RKO (cell line): ENCODE data around the gene GDPD4.

ENCODE experiments used
- DNase-seq: peaks from one replicate; pipeline ENCODE4 v3.0.0-alpha.2; 2016; ENCODE audit warnings: low spot score

Gene GDPD4

GRCh38 chr11:77175021-77175842 lies 126.3 kb downstream of the GDPD4 start:
- DNase-seq: no peak

DNA sequence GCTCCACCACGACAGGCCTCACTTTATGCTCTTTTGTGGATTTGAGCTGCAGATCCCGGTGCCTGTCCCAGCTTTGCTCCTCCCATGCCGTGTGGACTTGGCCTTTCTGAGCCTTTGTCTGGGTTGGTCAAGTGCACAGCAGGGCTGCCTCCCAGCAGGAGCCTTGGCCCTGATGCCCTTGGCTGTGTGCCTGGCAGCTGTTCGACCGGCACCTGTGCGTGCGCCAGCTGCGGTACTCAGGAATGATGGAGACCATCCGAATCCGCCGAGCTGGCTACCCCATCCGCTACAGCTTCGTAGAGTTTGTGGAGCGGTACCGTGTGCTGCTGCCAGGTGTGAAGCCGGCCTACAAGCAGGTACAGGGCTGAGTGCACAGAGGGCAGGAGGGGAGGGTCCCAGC lies 126.9 kb downstream of the GDPD4 start:
- DNase-seq: no peak

DNA sequence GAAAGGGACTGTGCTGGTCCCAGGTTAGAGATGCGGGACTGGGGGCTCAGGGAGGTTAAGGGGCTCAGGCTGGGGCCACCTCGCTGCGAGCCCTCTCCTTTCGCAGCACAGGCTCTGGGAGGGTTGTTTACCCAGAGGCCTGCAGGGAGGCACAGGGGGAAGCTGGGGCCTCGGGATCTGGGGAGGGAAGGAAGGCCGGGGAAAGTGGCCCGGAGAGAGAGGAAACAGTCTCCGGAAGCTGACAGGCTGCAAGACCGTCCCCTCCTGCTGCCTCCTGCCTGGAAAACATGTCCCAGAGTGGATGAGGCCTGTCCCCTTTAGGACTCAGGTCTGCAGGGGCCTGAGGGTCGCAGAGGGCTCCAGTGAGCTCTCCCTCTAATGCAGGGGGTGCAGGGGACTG lies 128.0 kb downstream of the GDPD4 start:
- no peak for DNase-seq

- DNase-seq: no peak
Measured at GRCh38 chr11:77172666-77172982, 128.9 kb downstream of the GDPD4 start.

- DNase-seq: no peak
Measured at GRCh38 chr11:77171885-77172665, 129.4 kb downstream of the GDPD4 start.

DNA sequence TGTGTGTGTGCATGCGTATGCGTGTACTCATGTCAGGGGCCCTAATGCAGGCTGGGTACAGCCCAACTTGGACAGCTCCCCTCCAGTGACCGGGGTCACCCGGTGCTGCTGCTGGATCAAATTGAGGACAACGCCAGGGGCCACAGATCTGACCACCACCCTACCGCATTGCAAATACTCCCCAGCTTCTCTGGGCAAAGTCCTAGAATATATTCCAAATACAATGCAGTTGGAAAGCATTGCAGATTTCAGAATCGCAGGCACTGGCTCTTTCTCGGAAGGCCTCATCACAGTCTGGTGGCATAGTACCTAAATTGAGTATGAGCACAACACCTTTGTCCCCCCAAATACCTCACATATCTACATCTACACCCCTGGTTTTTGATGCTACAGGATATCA lies 130.2 kb downstream of the GDPD4 start:
- DNase-seq: no peak

GRCh38 chr11:77170107-77170506 lies 131.4 kb downstream of the GDPD4 start:
- DNase-seq: no peak

GRCh38 chr11:77167791-77168190 lies 133.7 kb downstream of the GDPD4 start:
- no peak for DNase-seq

GRCh38 chr11:77167111-77167626 lies 134.3 kb downstream of the GDPD4 start:
- no peak for DNase-seq
